OCI-LY1 (cell line): ENCODE results near the gene EID2.

Experiments
- H2AFZ ChIP-seq: fragments of 200-600 bp; sonication (generic), shearing (Covaris generic); 2 replicates; pipeline ENCODE4 v1.6.0; 2014; ENCODE audit warnings: antibody characterized with exemption, mild to moderate bottlenecking, low read length
- H3F3A ChIP-seq: fragments of 200-600 bp; sonication (generic), shearing (Covaris generic); 2 replicates; pipeline ENCODE4 v1.6.0; 2014; ENCODE audit warnings: mild to moderate bottlenecking, antibody characterized with exemption, low read length, moderate library complexity; ENCODE audit not compliant: insufficient read depth
- H3K27ac ChIP-seq: fragments of 200-600 bp; sonication (generic); 2 replicates; pipeline ENCODE4 v1.5.1; 2014; ENCODE audit warnings: low read length, mixed run types, mild to moderate bottlenecking, low read depth; ENCODE audit not compliant: poor library complexity, severe bottlenecking
- H3K27me3 ChIP-seq: fragments of 200-600 bp; sonication (generic); 2 replicates; pipeline ENCODE4 v1.6.0; 2014; ENCODE audit warnings: antibody characterized with exemption, mild to moderate bottlenecking, low read length, moderate library complexity; ENCODE audit not compliant: insufficient read depth
- H3K36me3 ChIP-seq: fragments of 200-600 bp; sonication (generic); 2 replicates; pipeline ENCODE4 v1.6.1; 2014; ENCODE audit warnings: mild to moderate bottlenecking, antibody characterized with exemption, low read length, moderate library complexity, mixed read lengths; ENCODE audit not compliant: insufficient read depth
- H3K4me1 ChIP-seq: fragments of 200-600 bp; sonication (generic); 2 replicates; pipeline ENCODE4 v1.5.1; 2014; ENCODE audit warnings: mild to moderate bottlenecking, low read length, moderate library complexity; ENCODE audit not compliant: insufficient read depth, severe bottlenecking
- H3K4me2 ChIP-seq: fragments of 200-600 bp; sonication (generic), shearing (Covaris generic); 2 replicates; pipeline ENCODE4 v1.6.1; 2014; ENCODE audit warnings: low read length
- H3K4me3 ChIP-seq: fragments of 200-600 bp; sonication (generic); 2 replicates; pipeline ENCODE4 v1.5.1; 2014; ENCODE audit warnings: low read length, low read depth, mild to moderate bottlenecking, mixed read lengths; ENCODE audit not compliant: poor library complexity, severe bottlenecking
- H3K79me2 ChIP-seq: fragments of 200-600 bp; shearing (Covaris generic); 2 replicates; pipeline ENCODE4 v1.6.1; 2016; ENCODE audit warnings: mixed run types, low read length, mixed read lengths; ENCODE audit not compliant: insufficient read depth
- H3K9ac ChIP-seq: fragments of 200-600 bp; sonication (generic), shearing (Covaris generic); 2 replicates; pipeline ENCODE4 v1.6.1; 2014; ENCODE audit warnings: mild to moderate bottlenecking, low read length, mixed read lengths
- H3K9me2 ChIP-seq: fragments of 200-600 bp; sonication (generic), shearing (Covaris generic); 2 replicates; pipeline ENCODE4 v1.6.1; 2014; ENCODE audit warnings: low read depth, mild to moderate bottlenecking, low read length, mixed read lengths
- H3K9me3 ChIP-seq: fragments of 200-600 bp; shearing (Covaris generic); 2 replicates; pipeline ENCODE4 v1.6.1; 2014; ENCODE audit warnings: low read length, mixed read lengths
- H4K20me1 ChIP-seq: fragments of 200-600 bp; sonication (generic), shearing (Covaris generic); 2 replicates; pipeline ENCODE4 v1.6.0; 2016; ENCODE audit warnings: mild to moderate bottlenecking, low read length; ENCODE audit not compliant: insufficient read depth
- CTCF ChIP-seq: fragments of 200-600 bp; sonication (generic), shearing (Covaris generic); IDR thresholded peaks from 2 replicates; pipeline ENCODE4 v1.5.1; 2017; ENCODE audit warnings: mild to moderate bottlenecking, antibody characterized with exemption, low read length, moderate library complexity, mixed read lengths
- EZH2 ChIP-seq: fragments of 200-600 bp; sonication (generic), shearing (Covaris generic); IDR thresholded peaks from 2 replicates; pipeline ENCODE4 v1.8.0; 2017; ENCODE audit warnings: borderline replicate concordance, mixed run types, mild to moderate bottlenecking, antibody characterized with exemption, low read length, moderate library complexity, mixed read lengths

The EID2 gene

GRCh38 chr19:39582891-39583625 lies 43.1 kb upstream of the EID2 start:
- H3F3A ChIP-seq: no peaks in the 10 kb centered on the region
- TF ChIP-seq CTCF (no peak), EZH2 (no peak)

GRCh38 chr19:39582442-39582841 lies 42.5 kb upstream of the EID2 start:
- Histone ChIP-seq H3K9me3 (0 out of 2 replicates have a peak, but pooled peaks cover 2% of the 10 kb centered on the region), H3K9me2 (no peaks in the 10 kb centered on the region), H3K4me2 (no peak overlapping the region), H3K36me3 (no peaks in the 10 kb centered on the region), H4K20me1 (no peaks in the 10 kb centered on the region), H3K27ac (no peak overlapping the region), H2AFZ (no peak overlapping the region), H3K4me1 (no peaks in the 10 kb centered on the region), H3K79me2 (no peaks in the 10 kb centered on the region), H3F3A (no peaks in the 10 kb centered on the region), H3K4me3 (no peak overlapping the region), H3K27me3 (no peaks in the 10 kb centered on the region), H3K9ac (no peak overlapping the region)
- no peak for TF ChIP-seq EZH2
- TF ChIP-seq CTCF: no peak

More at GRCh38 chr19:39582891-39583625, 43.1 kb upstream of the EID2 start:
- Histone ChIP-seq H4K20me1 (no peaks in the 10 kb centered on the region), H3K4me2 (no peak overlapping the region), H3K9ac (no peak overlapping the region), H3K9me2 (no peaks in the 10 kb centered on the region), H3K4me1 (no peaks in the 10 kb centered on the region), H3K36me3 (no peaks in the 10 kb centered on the region), H3K9me3 (0 out of 2 replicates have a peak, but pooled peaks cover 2% of the 10 kb centered on the region), H3K4me3 (no peak overlapping the region), H3K27ac (no peak overlapping the region), H3K79me2 (no peaks in the 10 kb centered on the region), H3K27me3 (no peaks in the 10 kb centered on the region), H2AFZ (no peak overlapping the region)

GRCh38 chr19:39568604-39569003 lies 28.6 kb upstream of the EID2 start:
- H3F3A ChIP-seq: no peaks in the 10 kb centered on the region
- no peaks in the 10 kb centered on the region for H3K79me2 ChIP-seq
- H3K4me1 ChIP-seq: no peaks in the 10 kb centered on the region
- H3K9me2 ChIP-seq: no peaks in the 10 kb centered on the region
- no peak overlapping the region for H3K4me3 ChIP-seq
- no peaks in the 10 kb centered on the region for H3K9me3 ChIP-seq
- no peaks in the 10 kb centered on the region for H3K36me3 ChIP-seq
- no peaks in the 10 kb centered on the region for H3K27me3 ChIP-seq
- no peak overlapping the region for H3K27ac ChIP-seq
- no peak overlapping the region for H3K4me2 ChIP-seq
- no peak overlapping the region for H2AFZ ChIP-seq
- no peaks in the 10 kb centered on the region for H4K20me1 ChIP-seq
- TF ChIP-seq EZH2 (no peak), CTCF (no peak)
- no peak overlapping the region for H3K9ac ChIP-seq
